Psoas muscle (tissue), 8 donors: ENCODE measurements around the gene RELN. TPM values are rescaled to one million over a fixed set of nuclear protein-coding genes. Genes with fewer than 3 reads are reported as not detected.

ENCODE experiments used
- ATAC-seq, 4 donors: fragments of 200-7000 bp; cut with Tn5 transposase; one replicate each; pipeline ENCODE4 v1.9.1; 2020; ENCODE audit warnings: moderate library complexity in 3 of 4, mild to moderate bottlenecking in 2 of 4
- DNase-seq, 2 donors: peaks; one replicate each; pipeline ENCODE4 v3.0.0-alpha.2; 2020
- H3K27ac ChIP-seq: fragments of 200-600 bp; one replicate; pipeline ENCODE4 v1.8.0; 2022
- H3K27me3 ChIP-seq, 3 donors: fragments of 200-600 bp in 1 of 3; one replicate each; pipeline versions ENCODE4 v1.6.1 to v1.8.0; 2013 to 2022; ENCODE audit warnings: low read length in 2 of 3, mild to moderate bottlenecking in 2 of 3, moderate library complexity in 1 of 3; ENCODE audit not compliant: insufficient read depth in 3 of 3
- H3K36me3 ChIP-seq, 2 donors: fragments of 200-600 bp in 1 of 2; one replicate each; pipeline versions ENCODE4 v1.6.1 to v1.8.0; 2013 to 2022; ENCODE audit warnings: low read depth in 1 of 2, mild to moderate bottlenecking in 1 of 2, moderate library complexity in 1 of 2; ENCODE audit not compliant: insufficient read depth in 1 of 2
- H3K4me1 ChIP-seq: fragments of 200-600 bp; one replicate; pipeline ENCODE4 v1.8.0; 2022
- H3K4me3 ChIP-seq: fragments of 200-600 bp; one replicate; pipeline ENCODE4 v1.8.0; 2022; ENCODE audit warnings: mild to moderate bottlenecking
- H3K9me3 ChIP-seq: fragments of 200-600 bp; one replicate; pipeline ENCODE4 v1.8.0; 2022
- CTCF ChIP-seq: fragments of 200-600 bp; IDR thresholded peaks from one replicate; pipeline ENCODE4 v1.8.0; 2022; ENCODE audit warnings: antibody characterized with exemption
- WGBS, 3 donors: extraction: QIAGEN DNeasy Blood & Tissue Kit; methylation state at CpG; one replicate each; pipeline versions ENCODE4 v1.1.6 to v1.1.7; 2013; 5-methylcytosine and 5-hydroxymethylcytosine counted together
- intact Hi-C, 2 donors: fragments of 100-400 bp; cut with DNase I; formaldehyde crosslinking; loops; one replicate each; pipeline versions ENCODE4 v1.11.0 to v1.14.2; 2022
- polyA plus RNA-seq, 3 donors: library from polyadenylated mRNA; stranded (reverse); fragments of 200-250 nt; gene quantifications; one replicate each; pipeline ENCODE4 v1.2.3, GENCODE V29; 2013
- total RNA-seq, 4 donors: library from RNA; stranded (reverse); fragmentation: NEBNext Ultra II Directional in 2 of 4; extraction: Animal tissue kit (Norgen Biotek cat#: 25700) in 2 of 4; gene quantifications; one replicate each; pipeline versions ENCODE4 v1.2.1 to v1.2.4, GENCODE V29; 2021 to 2023
- donor health status: healthy with polysubstance abuse.
- donor health status: DM: no; HTN: no; CAD: no; lungs with moderate emphysema.
- donor health status: Bipolar disorder and iron deficiency.
- donor health status: healthy.
- donor health status: DM: yes; HTN: yes; CAD: no.
- donor health status: DM: no; HTN: no; CAD: no.
- donor health status: DM: no; HTN: no; CAD: no.
- donor health status: DM: yes; HTN: yes; CAD: no.

RELN gene
- total and polyA plus RNA-seq, 7 donors = 0.10 to 0.44 (median 0.32) TPM

GRCh38 chr7:103547451-103548284 is 441.8 kb downstream of the RELN start:
- WGBS, 3 donors = 53 to 55% (median 54%) methylated on average over 3 of the region's 3 CpGs
- peaks cover 0 to 3% (median 0%) of the 10 kb centered on the region in 3 donors for H3K27me3 ChIP-seq
- H3K9me3 ChIP-seq = no peaks in the 10 kb centered on the region
- intact Hi-C loops = no loop called here
- no peaks in the 10 kb centered on the region for H3K4me1 ChIP-seq
- no peak overlapping the region for H3K27ac ChIP-seq
- ATAC-seq (no peak), DNase-seq (no peak)
- no peaks in the 10 kb centered on the region for H3K36me3 ChIP-seq
- H3K4me3 ChIP-seq = no peak overlapping the region
- no peak for TF ChIP-seq CTCF

- Histone ChIP-seq H3K4me1 (no peaks in the 10 kb centered on the region), H3K4me3 (no peak overlapping the region), H3K27ac (no peak overlapping the region), H3K36me3 (no peaks in the 10 kb centered on the region), H3K27me3 (peaks cover 0 to 3% (median 0%) of the 10 kb centered on the region in 3 donors), H3K9me3 (no peaks in the 10 kb centered on the region)
- ATAC-seq (no peak), DNase-seq (no peak)
- no peak for TF ChIP-seq CTCF
- intact Hi-C loops = no loop called here
- 92 to 94% (median 93%) methylated on average over 5 of the region's 5 CpGs for WGBS, 3 donors
Measured at GRCh38 chr7:103542470-103542869, 447.0 kb downstream of the RELN start.

- 85 to 92% (median 88%) methylated on average over 2 of the region's 2 CpGs for WGBS, 3 donors
- no peak overlapping the region for H3K4me3 ChIP-seq
- no peak for TF ChIP-seq CTCF
- no peaks in the 10 kb centered on the region for H3K9me3 ChIP-seq
- no peak overlapping the region for H3K27ac ChIP-seq
- H3K4me1 ChIP-seq = no peaks in the 10 kb centered on the region
- intact Hi-C loops = no loop called here
- ATAC-seq (no peak), DNase-seq (no peak)
- H3K27me3 ChIP-seq = peaks cover 0 to 3% (median 0%) of the 10 kb centered on the region in 3 donors
- H3K36me3 ChIP-seq = no peaks in the 10 kb centered on the region
Measured at GRCh38 chr7:103541947-103542346, 447.5 kb downstream of the RELN start.

GRCh38 chr7:103541026-103541425 is 448.4 kb downstream of the RELN start:
- Histone ChIP-seq H3K4me1 (no peaks in the 10 kb centered on the region), H3K27me3 (peaks cover 0 to 3% (median 0%) of the 10 kb centered on the region in 3 donors), H3K9me3 (no peaks in the 10 kb centered on the region), H3K36me3 (no peaks in the 10 kb centered on the region), H3K27ac (no peak overlapping the region), H3K4me3 (no peak overlapping the region)
- WGBS, 3 donors = 21 to 38% (median 23%) methylated on average over 4 of the region's 4 CpGs
- intact Hi-C loops = no loop called here
- peak; percentile 51 to 52 for DNase-seq
- ATAC-seq = peak; percentile 69 to 78 (median 74)
- TF ChIP-seq CTCF = no peak
